Measurements from ENCODE around the gene CSRP1. TPM values are rescaled to one million over a fixed set of nuclear protein-coding genes. Genes with fewer than 3 reads are reported as not detected.

The CSRP1 gene
- total and polyA plus RNA-seq, 2 donors from 2014 or later: 211 to 236 TPM

DNA sequence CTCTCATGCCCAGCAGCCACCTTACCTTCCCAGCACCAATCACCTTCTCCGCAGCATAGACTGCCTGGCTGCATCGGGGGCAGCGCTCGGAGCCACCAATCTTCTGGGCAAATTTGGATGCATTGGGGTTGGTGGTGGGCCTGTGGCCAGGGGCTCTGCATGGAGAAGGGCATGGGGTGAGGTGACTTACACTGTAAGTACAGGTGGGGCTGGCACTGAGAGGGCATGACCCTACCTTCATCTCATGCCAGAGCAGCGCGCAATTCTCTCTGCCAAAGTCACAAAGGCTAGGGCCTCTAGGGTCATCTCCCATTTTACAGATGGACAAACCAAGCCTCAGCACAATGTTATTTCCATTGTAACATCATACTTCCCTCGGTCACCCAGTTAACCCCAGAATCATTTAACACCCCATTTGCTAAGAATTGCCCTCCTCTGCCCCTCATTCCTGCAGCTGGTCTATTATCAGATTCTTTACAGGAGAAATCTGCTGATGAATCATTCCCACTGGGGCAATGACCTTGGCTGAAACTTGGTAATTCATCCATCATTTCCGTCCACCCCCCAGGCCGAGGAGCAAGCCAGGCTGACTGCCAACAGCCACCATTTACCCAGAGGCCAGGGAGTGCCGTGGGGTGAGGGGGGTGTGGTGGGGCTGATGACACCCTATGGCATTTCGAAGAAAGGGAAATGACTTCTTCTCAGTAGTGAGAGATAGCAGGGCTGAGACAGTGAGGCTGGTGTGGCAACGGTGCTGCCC is 17.9 kb downstream of the CSRP1 start:
- Histone ChIP-seq H3K9me3 (ENCODE audit: control insufficient read depth in 2 of 3, insufficient read depth in 1 of 3, low read length in 3 of 3) (no peaks in the 10 kb centered on the region), H3K27me3 (ENCODE audit: control insufficient read depth, insufficient read depth, low read length) (no peaks in the 10 kb centered on the region), H3K4me1 (ENCODE audit: control insufficient read depth in 2 of 3, insufficient read depth in 2 of 3, low read depth in 1 of 3, low read length in 3 of 3) (peaks cover 0 to 30% (median 29%) of the 10 kb centered on the region in 3 donors), H3K27ac (ENCODE audit: low read depth in 2 of 2, low read length in 2 of 2) (peak overlapping the region; percentile 29 to 32), H3K9ac (ENCODE audit: low read length in 3 of 3) (no peak overlapping the region), H3K4me3 (ENCODE audit: low read length in 3 of 3) (no peak overlapping the region), H3K36me3 (ENCODE audit: control insufficient read depth in 2 of 3, insufficient read depth in 3 of 3, low read length in 3 of 3) (peaks cover 0 to 39% (median 18%) of the 10 kb centered on the region in 3 donors)
- DNase-seq: peak in 1 of 5 donors; percentile 96
- TF ChIP-seq, protein P1, sequence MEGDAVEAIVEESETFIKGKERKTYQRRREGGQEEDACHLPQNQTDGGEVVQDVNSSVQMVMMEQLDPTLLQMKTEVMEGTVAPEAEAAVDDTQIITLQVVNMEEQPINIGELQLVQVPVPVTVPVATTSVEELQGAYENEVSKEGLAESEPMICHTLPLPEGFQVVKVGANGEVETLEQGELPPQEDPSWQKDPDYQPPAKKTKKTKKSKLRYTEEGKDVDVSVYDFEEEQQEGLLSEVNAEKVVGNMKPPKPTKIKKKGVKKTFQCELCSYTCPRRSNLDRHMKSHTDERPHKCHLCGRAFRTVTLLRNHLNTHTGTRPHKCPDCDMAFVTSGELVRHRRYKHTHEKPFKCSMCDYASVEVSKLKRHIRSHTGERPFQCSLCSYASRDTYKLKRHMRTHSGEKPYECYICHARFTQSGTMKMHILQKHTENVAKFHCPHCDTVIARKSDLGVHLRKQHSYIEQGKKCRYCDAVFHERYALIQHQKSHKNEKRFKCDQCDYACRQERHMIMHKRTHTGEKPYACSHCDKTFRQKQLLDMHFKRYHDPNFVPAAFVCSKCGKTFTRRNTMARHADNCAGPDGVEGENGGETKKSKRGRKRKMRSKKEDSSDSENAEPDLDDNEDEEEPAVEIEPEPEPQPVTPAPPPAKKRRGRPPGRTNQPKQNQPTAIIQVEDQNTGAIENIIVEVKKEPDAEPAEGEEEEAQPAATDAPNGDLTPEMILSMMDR (IDR thresholded peaks at IDR 0.05; ENCODE audit: borderline replicate concordance, extremely low read depth, insufficient read depth): no peak
- intact Hi-C loops (cut with DNase I): no loop called here
- FAIRE-seq: no peak

DNA sequence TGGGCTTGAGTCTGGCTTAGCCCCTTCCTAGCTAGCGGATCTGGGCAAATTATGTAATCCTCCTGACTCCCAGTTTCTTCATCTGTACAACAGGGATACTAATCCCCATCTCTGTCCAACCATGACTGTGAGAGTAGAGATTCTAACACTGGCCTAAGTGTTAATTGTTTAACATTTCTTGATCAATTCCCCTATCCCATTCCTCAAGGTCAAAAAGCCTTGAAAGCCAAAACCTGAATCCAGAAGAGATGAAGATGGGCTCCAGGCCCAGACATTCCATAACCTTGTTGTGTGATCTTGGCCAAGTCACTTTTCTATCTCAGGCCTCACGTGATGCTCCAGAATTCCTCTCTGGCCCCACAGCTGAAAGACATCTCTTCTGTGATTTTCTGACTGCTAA is 19.2 kb downstream of the CSRP1 start:
- intact Hi-C loops (cut with DNase I): no loop called here
- TF ChIP-seq, protein P1 (IDR thresholded peaks at IDR 0.05; ENCODE audit: borderline replicate concordance, extremely low read depth, insufficient read depth): no peak
- peaks cover 0 to 25% (median 21%) of the 10 kb centered on the region in 3 donors for H3K4me1 ChIP-seq (ENCODE audit: control insufficient read depth in 2 of 3, insufficient read depth in 2 of 3, low read depth in 1 of 3, low read length in 3 of 3)
- H3K9me3 ChIP-seq (ENCODE audit: control insufficient read depth in 2 of 3, insufficient read depth in 1 of 3, low read length in 3 of 3): no peaks in the 10 kb centered on the region
- H3K36me3 ChIP-seq (ENCODE audit: control insufficient read depth in 2 of 3, insufficient read depth in 3 of 3, low read length in 3 of 3): peaks cover 0 to 41% (median 19%) of the 10 kb centered on the region in 3 donors
- DNase-seq (no peak), FAIRE-seq (no peak)
- no peak overlapping the region for H3K27ac ChIP-seq (ENCODE audit: low read depth in 2 of 2, low read length in 2 of 2)
- H3K9ac ChIP-seq (ENCODE audit: low read length in 3 of 3): no peak overlapping the region
- H3K27me3 ChIP-seq (ENCODE audit: control insufficient read depth, insufficient read depth, low read length): no peaks in the 10 kb centered on the region
- H3K4me3 ChIP-seq (ENCODE audit: low read length in 3 of 3): no peak overlapping the region

DNA sequence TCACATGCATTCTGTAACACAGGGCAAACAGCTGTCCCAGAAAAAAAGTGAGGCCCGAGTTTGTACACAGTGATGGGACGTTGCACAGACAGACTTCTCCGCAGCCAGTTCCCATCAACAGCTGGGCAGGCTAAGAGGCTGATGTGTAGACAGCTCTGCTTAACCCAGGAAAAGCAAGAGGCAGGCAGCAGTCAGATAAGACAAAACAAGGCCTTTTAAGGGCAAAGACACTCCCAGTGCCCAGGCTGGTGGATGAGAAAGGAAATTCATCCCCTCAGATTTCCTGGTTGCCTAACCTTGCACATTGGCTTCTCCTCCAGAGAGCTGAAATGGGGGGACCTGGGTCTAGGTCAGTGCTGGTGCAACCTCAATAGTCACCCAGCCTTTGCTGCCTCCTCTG is 20.7 kb downstream of the CSRP1 start:
- DNase-seq (no peak), FAIRE-seq (no peak)
- Histone ChIP-seq H3K27ac (ENCODE audit: low read depth in 2 of 2, low read length in 2 of 2) (no peak overlapping the region), H3K4me3 (ENCODE audit: low read length in 3 of 3) (no peak overlapping the region), H3K27me3 (ENCODE audit: control insufficient read depth, insufficient read depth, low read length) (peaks cover under 1% of the 10 kb centered on the region), H3K9ac (ENCODE audit: low read length in 3 of 3) (no peak overlapping the region), H3K36me3 (ENCODE audit: control insufficient read depth in 2 of 3, insufficient read depth in 3 of 3, low read length in 3 of 3) (peaks cover 0 to 41% (median 19%) of the 10 kb centered on the region in 3 donors), H3K4me1 (ENCODE audit: control insufficient read depth in 2 of 3, insufficient read depth in 2 of 3, low read depth in 1 of 3, low read length in 3 of 3) (peaks cover 0 to 29% (median 26%) of the 10 kb centered on the region in 3 donors), H3K9me3 (ENCODE audit: control insufficient read depth in 2 of 3, insufficient read depth in 1 of 3, low read length in 3 of 3) (no peaks in the 10 kb centered on the region)
- TF ChIP-seq, protein P1 (IDR thresholded peaks at IDR 0.05; ENCODE audit: borderline replicate concordance, extremely low read depth, insufficient read depth): no peak
- intact Hi-C loops (cut with DNase I): no loop called here
